ENCODE data around the gene MED26. TPM values are rescaled to one million over a fixed set of nuclear protein-coding genes. Genes with fewer than 3 reads are reported as not detected.
"Not testable (repeated sequence)": the region's sequence is repeated elsewhere in the genome, so short reads cannot be mapped to it uniquely, and the experiment has no call there.

MED26 gene
- total and polyA plus RNA-seq, 8 donors = 0.58 to 41.7 (median 4.3) TPM

DNA sequence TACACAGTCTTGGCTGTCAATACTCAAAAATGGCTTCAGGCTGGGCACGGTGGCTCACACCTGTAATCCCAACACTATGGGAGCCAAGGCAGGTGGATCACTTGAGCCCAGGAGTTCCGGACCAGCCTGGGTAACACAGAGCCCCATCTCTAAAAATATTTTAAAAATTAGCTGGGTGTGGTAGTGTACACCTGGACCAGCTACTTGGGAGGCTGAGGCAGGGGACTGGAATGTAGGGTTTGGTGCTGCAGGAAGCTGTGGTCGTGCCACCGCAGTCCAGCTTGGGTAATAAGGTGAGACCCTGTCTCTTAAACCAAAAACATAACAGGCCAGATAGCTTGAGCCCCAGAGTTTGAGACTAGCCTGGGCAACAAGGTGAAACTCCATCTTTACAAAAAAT, 79.0 kb downstream of the MED26 start:
- no peaks in the 10 kb centered on the region for H3K9me3 ChIP-seq
- H3K27me3 ChIP-seq = no peaks in the 10 kb centered on the region
- no peak overlapping the region for H3K27ac ChIP-seq
- H3K36me3 ChIP-seq = peaks cover 23 to 52% (median 44%) of the 10 kb centered on the region in 4 donors
- TF ChIP-seq POLR2AphosphoS5 (IDR thresholded peaks at IDR 0.05) (no peak), POLR2A (IDR thresholded peaks at IDR 0.05) (no peak), EP300 (IDR thresholded peaks at IDR 0.05) (no peak)
- TF ChIP-seq, protein P1, sequence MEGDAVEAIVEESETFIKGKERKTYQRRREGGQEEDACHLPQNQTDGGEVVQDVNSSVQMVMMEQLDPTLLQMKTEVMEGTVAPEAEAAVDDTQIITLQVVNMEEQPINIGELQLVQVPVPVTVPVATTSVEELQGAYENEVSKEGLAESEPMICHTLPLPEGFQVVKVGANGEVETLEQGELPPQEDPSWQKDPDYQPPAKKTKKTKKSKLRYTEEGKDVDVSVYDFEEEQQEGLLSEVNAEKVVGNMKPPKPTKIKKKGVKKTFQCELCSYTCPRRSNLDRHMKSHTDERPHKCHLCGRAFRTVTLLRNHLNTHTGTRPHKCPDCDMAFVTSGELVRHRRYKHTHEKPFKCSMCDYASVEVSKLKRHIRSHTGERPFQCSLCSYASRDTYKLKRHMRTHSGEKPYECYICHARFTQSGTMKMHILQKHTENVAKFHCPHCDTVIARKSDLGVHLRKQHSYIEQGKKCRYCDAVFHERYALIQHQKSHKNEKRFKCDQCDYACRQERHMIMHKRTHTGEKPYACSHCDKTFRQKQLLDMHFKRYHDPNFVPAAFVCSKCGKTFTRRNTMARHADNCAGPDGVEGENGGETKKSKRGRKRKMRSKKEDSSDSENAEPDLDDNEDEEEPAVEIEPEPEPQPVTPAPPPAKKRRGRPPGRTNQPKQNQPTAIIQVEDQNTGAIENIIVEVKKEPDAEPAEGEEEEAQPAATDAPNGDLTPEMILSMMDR (IDR thresholded peaks at IDR 0.05) = no peak
- peaks cover 0 to 16% (median 5%) of the 10 kb centered on the region in 4 donors for H3K4me1 ChIP-seq
- no peak overlapping the region for H3K4me3 ChIP-seq
- intact Hi-C loops (cut with DNase I; ENCODE audit: low total_unique reads) = no loop called here
- WGBS, 5 donors = 92 to 93% (median 92%) methylated on average over 2 to 4 of the region's 4 CpGs
- no peak for DNase-seq

DNA sequence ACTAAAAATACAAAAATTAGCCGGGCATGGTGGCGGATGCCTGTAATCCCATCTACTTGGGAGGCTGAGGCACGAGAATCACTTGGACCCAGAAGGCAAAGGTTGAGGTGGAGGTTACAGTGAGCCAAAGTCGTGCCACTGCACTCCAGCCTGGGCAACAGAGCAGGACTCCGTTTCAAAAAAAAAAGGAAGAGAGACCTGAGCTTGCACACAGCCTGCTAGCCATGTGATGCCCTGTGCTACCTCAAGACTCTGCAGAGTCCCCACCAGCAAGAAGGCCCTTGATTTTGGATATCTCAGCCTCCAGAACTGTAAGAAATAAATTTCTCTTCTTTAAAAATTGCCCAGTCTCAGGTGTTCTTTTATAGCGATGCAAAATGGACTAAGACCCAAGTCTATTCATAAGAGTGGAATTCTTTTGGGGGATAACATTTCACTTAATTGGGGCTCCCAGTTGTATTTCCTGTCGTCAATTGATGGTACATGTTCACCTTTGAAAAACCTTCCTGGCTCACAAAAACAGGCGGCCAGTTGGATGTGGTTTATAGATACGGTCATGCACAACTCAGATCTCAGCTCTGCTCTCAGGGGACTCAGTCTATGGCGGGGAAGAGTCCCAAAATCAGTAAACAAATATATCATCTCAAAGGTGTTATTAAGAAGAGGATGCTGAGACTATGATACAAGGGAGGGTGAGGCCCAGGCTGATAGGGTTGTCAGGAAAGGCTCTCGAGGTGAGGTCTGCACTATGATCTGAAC, 83.4 kb downstream of the MED26 start:
- Histone ChIP-seq H3K27ac (no peak overlapping the region), H3K36me3 (peaks cover 0 to 18% (median 10%) of the 10 kb centered on the region in 4 donors), H3K4me3 (no peak overlapping the region), H3K27me3 (no peaks in the 10 kb centered on the region), H3K9me3 (no peaks in the 10 kb centered on the region), H3K4me1 (peaks cover 11 to 49% (median 41%) of the 10 kb centered on the region in 4 donors)
- TF ChIP-seq POLR2A (IDR thresholded peaks at IDR 0.05) (no peak), EP300 (IDR thresholded peaks at IDR 0.05) (no peak), POLR2AphosphoS5 (IDR thresholded peaks at IDR 0.05) (no peak)
- TF ChIP-seq, protein P1 (IDR thresholded peaks at IDR 0.05) = no peak
- 85 to 90% (median 90%) methylated on average over 11 of the region's 11 CpGs for WGBS, 5 donors
- DNase-seq = no peak
- intact Hi-C loops (cut with DNase I; ENCODE audit: low total_unique reads) = no loop called here

DNA sequence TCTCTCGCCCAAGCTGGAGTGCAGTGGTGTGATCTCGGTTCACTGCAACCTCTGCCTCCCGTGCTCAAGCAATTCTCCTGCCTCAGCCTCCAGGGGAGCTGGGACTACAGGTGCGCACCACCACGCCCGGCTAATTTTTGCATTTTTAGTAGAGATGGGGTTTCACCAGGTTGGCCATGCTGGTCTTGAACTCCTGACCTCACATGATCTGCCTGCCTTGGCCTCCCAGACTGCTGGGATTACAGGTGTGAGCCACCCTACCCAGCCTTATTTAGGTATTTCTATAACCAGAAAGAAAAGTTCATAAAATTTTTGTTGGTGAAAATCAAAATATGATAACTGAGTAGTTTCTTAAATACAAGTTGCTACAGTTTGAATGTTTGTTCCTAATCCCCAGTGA, 84.3 kb downstream of the MED26 start:
- DNase-seq = not testable (repeated sequence)

DNA sequence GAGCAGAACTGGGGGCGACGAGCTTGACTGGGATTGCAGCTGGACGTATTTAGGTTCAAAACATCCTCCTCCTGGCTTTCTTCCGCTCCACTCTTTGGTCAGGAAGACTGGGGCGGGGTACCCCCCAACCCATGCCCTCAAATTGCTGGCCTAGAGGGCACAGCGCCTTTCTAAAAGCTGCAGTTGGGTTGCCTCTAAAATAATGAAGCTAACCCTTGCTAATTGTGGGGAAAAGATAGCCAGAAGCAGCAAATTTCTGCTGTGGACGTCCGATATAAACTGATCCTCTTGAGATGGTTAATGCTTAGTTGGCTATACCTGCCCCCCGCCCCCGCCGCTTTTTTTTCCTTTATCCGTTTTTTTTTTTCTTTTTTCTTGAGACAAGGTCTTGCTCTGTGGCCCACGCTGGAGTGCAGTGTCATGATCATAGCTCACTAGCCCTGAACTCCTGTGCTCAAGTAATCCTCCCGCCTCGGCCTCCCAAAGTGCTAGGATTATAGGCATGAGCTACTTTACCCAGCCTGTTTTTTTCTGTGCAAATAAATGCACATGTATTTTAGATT, 85.0 kb downstream of the MED26 start:
- peaks cover 11 to 61% (median 49%) of the 10 kb centered on the region in 4 donors for H3K4me1 ChIP-seq
- peak overlapping the region; percentile 92 to 98 (median 94) for H3K4me3 ChIP-seq
- TF ChIP-seq, protein P1 (IDR thresholded peaks at IDR 0.05) = no peak
- no peak for TF ChIP-seq POLR2AphosphoS5 (IDR thresholded peaks at IDR 0.05)
- no peak for TF ChIP-seq EP300 (IDR thresholded peaks at IDR 0.05)
- no peak for TF ChIP-seq POLR2A (IDR thresholded peaks at IDR 0.05)
- peaks cover 4 to 24% (median 21%) of the 10 kb centered on the region in 4 donors for H3K36me3 ChIP-seq
- no peaks in the 10 kb centered on the region for H3K27me3 ChIP-seq
- intact Hi-C loops (cut with DNase I; ENCODE audit: low total_unique reads) = no loop called here
- no peaks in the 10 kb centered on the region for H3K9me3 ChIP-seq
- DNase-seq = no peak
- H3K27ac ChIP-seq = peak overlapping the region; percentile 87 to 94 (median 88)
- WGBS, 5 donors = 1 to 3% (median 2%) methylated on average over 12 to 15 of the region's 15 CpGs

More for the DNA sequence above, 84.3 kb downstream of the MED26 start:
- Histone ChIP-seq H3K4me3 (peak overlapping the region in 1 of 4 donors; percentile 98), H3K4me1 (peaks cover 11 to 55% (median 45%) of the 10 kb centered on the region in 4 donors), H3K36me3 (peaks cover 2 to 19% (median 15%) of the 10 kb centered on the region in 4 donors)
- intact Hi-C loops (cut with DNase I; ENCODE audit: low total_unique reads); H3K9me3 ChIP-seq; H3K27ac ChIP-seq; H3K27me3 ChIP-seq: not testable (repeated sequence)
- WGBS, 5 donors = 76 to 82% (median 78%) methylated on average over 6 of the region's 6 CpGs
